ENCODE results near the gene CYBA. TPM values are rescaled to one million over a fixed set of nuclear protein-coding genes. Genes with fewer than 3 reads are reported as not detected.

The CYBA gene
- total and polyA plus RNA-seq, 10 of the 15 experiments (the other 5 are each of a cell fraction or from before 2014, with no cell fraction given) = 0.55 to 598 (median 258) TPM

- Histone ChIP-seq H3K9ac (ENCODE audit: control insufficient read depth, insufficient read depth, low read length) (no peak overlapping the region), H3K4me3 (no peak overlapping the region), H3K4me2 (ENCODE audit: control insufficient read depth, insufficient read depth) (no peak overlapping the region), H3K27me3 (replicated peaks in 1 of 2; ENCODE audit: control insufficient read depth in 2 of 2, insufficient read depth in 2 of 2, low read length in 1 of 2) (peaks cover 13 to 18% of the 10 kb centered on the region in 2 experiments), H3K36me3 (ENCODE audit: control insufficient read depth in 2 of 2, insufficient read depth in 2 of 2, low read length in 1 of 2) (peaks cover 2 to 4% of the 10 kb centered on the region in 2 experiments; a peak in 2 of 4 replicates), H2AFZ (ENCODE audit: control insufficient read depth, low read depth, low read length) (no peak overlapping the region), H3K4me1 (ENCODE audit: control insufficient read depth, insufficient read depth, low read length) (peaks cover 14% of the 10 kb centered on the region), H3K27ac (ENCODE audit: control insufficient read depth, insufficient read depth) (no peak overlapping the region), H3K79me2 (ENCODE audit: control insufficient read depth, insufficient read depth, low read length) (no peaks in the 10 kb centered on the region), H4K20me1 (ENCODE audit: control insufficient read depth, insufficient read depth) (peaks cover 3% of the 10 kb centered on the region; the same call in 1 of the 2 replicates), H3K9me3 (replicated peaks; ENCODE audit: control insufficient read depth, insufficient read depth, low read length) (no peaks in the 10 kb centered on the region; the same call in 2 of the 3 replicates)
- ATAC-seq (peak; percentile 11; the same call in 2 of the 3 replicates), DNase-seq (ENCODE audit: low read depth, low spot score) (no peak), FAIRE-seq (no peak)
- TF ChIP-seq PML (IDR thresholded peaks at IDR 0.05; ENCODE audit: low read length) (0 out of 2 replicates have a peak, but pooled peaks have one; percentile 10), POLR2A (IDR thresholded peaks at IDR 0.05; ENCODE audit: low read depth, low read length) (peak; percentile 63), FOXM1 (IDR thresholded peaks at IDR 0.05; ENCODE audit: low read depth, low read length) (no peak), BCL3 (IDR thresholded peaks at IDR 0.05; ENCODE audit: borderline replicate concordance, insufficient read depth, low read depth, low read length, poor library complexity, severe bottlenecking) (peak; percentile 16), POLR2AphosphoS2 (IDR thresholded peaks at IDR 0.05; ENCODE audit: low read depth, low read length) (0 out of 2 replicates have a peak, but pooled peaks have one; percentile 34), FOS (IDR thresholded peaks at IDR 0.05; ENCODE audit: borderline replicate concordance, extremely low read depth, insufficient read length) (no peak)
- RAD21 ChIA-PET (ENCODE audit: unreplicated experiment) = no interaction called here
- POLR2A ChIA-PET = no interaction called here
- SMC1A ChIA-PET (ENCODE audit: uncharacterized antibody, unreplicated experiment) = no interaction called here
- CTCF ChIA-PET = no interaction called here
- 19% methylated on average over 17 of the region's 17 CpGs for WGBS (ENCODE audit: insufficient coverage, insufficient replicate concordance, low lambda C conversion rate, missing lambda C conversion rate)
- in situ Hi-C loops (cut with MboI) = no loop called here
- BruUV-seq (replicated peaks) = no TSS peak
- intact Hi-C loops (cut with micrococcal nuclease; ENCODE audit: unreplicated experiment) = no loop called here
These were observed 10.2 kb downstream of the CYBA start for GRCh38 chr16:88640498-88641247.

Measured in GM12878 (cell line).